Measurements from ENCODE around the gene SHMT2.

DNA sequence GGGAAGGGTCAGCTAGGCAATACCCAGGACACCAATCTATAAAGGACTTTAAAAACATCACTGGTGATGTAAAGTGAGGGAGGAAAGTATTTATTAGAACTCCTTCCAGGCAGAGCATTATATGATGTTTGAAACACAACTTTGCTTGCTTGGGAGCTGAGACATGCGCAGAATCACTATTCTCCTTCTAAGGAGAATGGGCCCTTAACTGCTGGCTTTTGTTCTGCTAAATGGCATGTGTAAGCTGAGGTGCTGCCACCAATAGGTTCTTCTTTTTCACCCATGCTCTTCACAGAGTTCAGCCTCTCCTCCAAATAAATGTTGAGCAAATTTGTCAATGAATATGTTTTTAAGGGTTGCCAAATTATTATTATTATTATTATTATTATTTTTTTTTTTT is 17.5 kb downstream of the SHMT2 start:
- TF ChIP-seq GATA2 (IDR thresholded peaks at IDR 0.05; ENCODE audit: low read depth, low read length) = no peak
- no peak for TF ChIP-seq GATA3 (IDR thresholded peaks at IDR 0.05; ENCODE audit: low read depth, low read length)

All from SH-SY5Y (cell line).